Neural progenitor cell (in vitro differentiated cells): ENCODE data around the gene PCDHB11.
A peak's percentile ranks its signal among the peaks of the same experiment; 100 is the strongest.

ENCODE experiments used
- EZH2phosphoT487 ChIP-seq: fragments of 200-600 bp; sonication (generic); IDR thresholded peaks from 2 replicates; pipeline ENCODE4 v1.6.1; 2017; ENCODE audit warnings: antibody characterized with exemption
- TF ChIP-seq, protein P1 (sequence below): fragments of 200-600 bp; sonication (generic); IDR thresholded peaks from 2 replicates; pipeline ENCODE4 v1.5.1; 2017; ENCODE audit warnings: antibody characterized with exemption, mild to moderate bottlenecking

DNA sequence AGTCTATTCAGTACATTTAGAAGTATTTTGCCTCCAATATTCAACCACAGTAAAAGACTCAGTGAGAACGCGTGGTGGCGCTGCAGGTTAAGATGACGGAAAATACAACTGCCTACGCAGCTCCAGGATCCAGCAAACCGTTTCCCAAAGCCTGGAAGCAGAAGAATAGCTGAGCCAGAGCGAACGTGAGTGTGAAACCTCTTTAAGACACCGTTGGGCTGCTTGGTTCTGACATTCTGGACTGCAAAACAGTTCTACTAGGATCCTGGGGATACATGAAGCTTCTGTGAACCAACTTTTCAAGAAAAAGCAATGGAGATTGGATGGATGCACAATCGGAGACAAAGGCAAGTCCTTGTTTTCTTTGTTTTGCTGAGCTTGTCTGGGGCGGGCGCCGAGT lies 17.2 kb upstream of the PCDHB11 start, which contains the start of gene PCDHB16:
- TF ChIP-seq, protein P1, sequence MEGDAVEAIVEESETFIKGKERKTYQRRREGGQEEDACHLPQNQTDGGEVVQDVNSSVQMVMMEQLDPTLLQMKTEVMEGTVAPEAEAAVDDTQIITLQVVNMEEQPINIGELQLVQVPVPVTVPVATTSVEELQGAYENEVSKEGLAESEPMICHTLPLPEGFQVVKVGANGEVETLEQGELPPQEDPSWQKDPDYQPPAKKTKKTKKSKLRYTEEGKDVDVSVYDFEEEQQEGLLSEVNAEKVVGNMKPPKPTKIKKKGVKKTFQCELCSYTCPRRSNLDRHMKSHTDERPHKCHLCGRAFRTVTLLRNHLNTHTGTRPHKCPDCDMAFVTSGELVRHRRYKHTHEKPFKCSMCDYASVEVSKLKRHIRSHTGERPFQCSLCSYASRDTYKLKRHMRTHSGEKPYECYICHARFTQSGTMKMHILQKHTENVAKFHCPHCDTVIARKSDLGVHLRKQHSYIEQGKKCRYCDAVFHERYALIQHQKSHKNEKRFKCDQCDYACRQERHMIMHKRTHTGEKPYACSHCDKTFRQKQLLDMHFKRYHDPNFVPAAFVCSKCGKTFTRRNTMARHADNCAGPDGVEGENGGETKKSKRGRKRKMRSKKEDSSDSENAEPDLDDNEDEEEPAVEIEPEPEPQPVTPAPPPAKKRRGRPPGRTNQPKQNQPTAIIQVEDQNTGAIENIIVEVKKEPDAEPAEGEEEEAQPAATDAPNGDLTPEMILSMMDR: peak; percentile 72
- TF ChIP-seq EZH2phosphoT487: no peak
